Measurements from ENCODE around the gene LDLRAD3.

- TF ChIP-seq CTCF (IDR thresholded peaks at IDR 0.05): no peak
- no peak for TF ChIP-seq ZFX (IDR thresholded peaks at IDR 0.05; ENCODE audit: borderline replicate concordance)
These were observed 198.1 kb downstream of the LDLRAD3 start for GRCh38 chr11:36141956-36142355.

Data from 22Rv1 (cell line).